HEK293T (cell line): Measurements from ENCODE around the gene OR10G3.

Experiments used
- ARNT ChIP-seq: fragments of 450-650 bp; IDR thresholded peaks from 2 replicates; pipeline ENCODE4 v1.6.1; 2017; ENCODE audit warnings: mild to moderate bottlenecking
- BHLHE40 ChIP-seq: fragments of 450-650 bp; IDR thresholded peaks from 2 replicates; pipeline ENCODE4 v1.6.1; 2016; ENCODE audit warnings: mild to moderate bottlenecking, moderate library complexity, borderline replicate concordance
- ELF4 ChIP-seq: fragments of 450-650 bp; IDR thresholded peaks from 2 replicates; pipeline ENCODE4 v1.6.1; 2017; ENCODE audit warnings: antibody characterized with exemption
- FOXK2 ChIP-seq: fragments of 450-650 bp; IDR thresholded peaks from 2 replicates; pipeline ENCODE4 v1.6.1; 2016; ENCODE audit warnings: mild to moderate bottlenecking
- FOXM1 ChIP-seq: fragments of 450-650 bp; IDR thresholded peaks from 2 replicates; pipeline ENCODE4 v1.6.1; 2017; ENCODE audit warnings: mild to moderate bottlenecking, borderline replicate concordance
- HDGF ChIP-seq: fragments of 450-650 bp; IDR thresholded peaks from 2 replicates; pipeline ENCODE4 v1.6.1; 2017; ENCODE audit warnings: antibody characterized with exemption, borderline replicate concordance
- L3MBTL2 ChIP-seq: fragments of 450-650 bp; conservative IDR thresholded peaks from 2 replicates; pipeline ENCODE4 v1.6.1; 2016; ENCODE audit warnings: mild to moderate bottlenecking
- NFRKB ChIP-seq: fragments of 450-650 bp; IDR thresholded peaks from 2 replicates; pipeline ENCODE4 v1.6.1; 2016; ENCODE audit warnings: mild to moderate bottlenecking, moderate library complexity
- SUZ12 ChIP-seq: fragments of 450-650 bp; IDR thresholded peaks from 2 replicates; pipeline ENCODE4 v1.6.1; 2016; ENCODE audit warnings: mild to moderate bottlenecking
- ZNF384 ChIP-seq: fragments of 450-650 bp; IDR thresholded peaks from 2 replicates; pipeline ENCODE4 v1.6.1; 2016

DNA sequence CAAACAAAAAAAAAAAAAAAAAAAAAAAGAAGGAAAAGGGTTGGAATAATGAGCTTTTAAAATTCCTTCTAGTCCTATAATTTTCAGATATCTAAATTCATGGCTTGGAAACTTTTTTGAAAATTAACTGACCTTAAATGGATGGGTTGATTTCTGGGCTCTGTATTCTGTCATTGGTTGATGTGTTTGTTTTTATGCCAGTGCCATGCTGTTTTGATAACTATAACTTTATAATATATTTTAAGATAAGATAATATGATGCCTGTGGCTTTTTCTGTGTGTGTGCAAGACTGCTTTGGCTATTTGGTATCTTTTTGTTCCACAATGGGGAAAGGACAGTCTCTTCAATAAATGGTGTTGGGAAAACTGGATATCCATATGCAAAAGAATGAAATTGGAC lies 7.3 kb downstream of the OR10G3 start:
- TF ChIP-seq ZNF384 (no peak), HDGF (no peak), FOXK2 (no peak), SUZ12 (no peak), FOXM1 (no peak), ARNT (no peak), BHLHE40 (no peak), NFRKB (no peak), L3MBTL2 (no peak), ELF4 (no peak)
